NCI-H1417 treated with DMSO at 0.1 percent for 48 hours (cell line): ENCODE measurements around the gene GSN.

Experiments used
- DNase-seq: peaks from one replicate; lab custom pipeline; 2025; lab: John Stamatoyannopoulos, UW

GSN gene

DNA sequence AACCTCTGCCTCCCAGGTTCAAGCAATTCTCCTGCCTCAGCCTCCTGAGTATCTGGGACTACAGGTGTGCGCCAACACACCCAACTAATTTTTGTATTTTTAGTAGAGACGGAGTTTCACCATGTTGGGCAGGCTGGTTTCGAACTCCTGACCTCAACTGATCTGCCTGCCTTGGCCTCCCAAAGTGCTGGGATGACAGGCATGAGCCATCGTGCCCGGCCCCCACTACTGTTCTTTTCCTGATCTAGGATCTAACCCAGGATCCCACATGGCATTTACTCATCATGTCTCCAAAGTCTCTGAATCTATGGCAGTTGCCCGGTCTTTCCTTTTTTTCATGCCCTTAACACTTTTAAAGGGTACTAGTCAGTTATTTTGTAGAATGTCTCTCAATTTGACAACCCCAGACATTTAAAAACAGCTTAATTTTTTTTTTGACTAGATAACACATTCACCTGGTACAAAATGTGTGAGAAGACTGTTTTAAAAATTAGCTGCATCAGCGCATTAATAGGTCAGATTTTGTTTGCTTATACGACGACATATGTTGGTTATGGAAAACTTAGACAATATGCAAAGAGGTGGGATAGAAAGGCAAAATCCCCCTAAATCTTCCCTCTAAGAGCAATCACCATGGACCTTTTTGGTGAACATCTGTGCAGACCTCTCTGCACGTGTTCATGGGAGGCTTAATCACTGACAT is 55.6 kb downstream of the GSN start:
- DNase-seq = no peak

DNA sequence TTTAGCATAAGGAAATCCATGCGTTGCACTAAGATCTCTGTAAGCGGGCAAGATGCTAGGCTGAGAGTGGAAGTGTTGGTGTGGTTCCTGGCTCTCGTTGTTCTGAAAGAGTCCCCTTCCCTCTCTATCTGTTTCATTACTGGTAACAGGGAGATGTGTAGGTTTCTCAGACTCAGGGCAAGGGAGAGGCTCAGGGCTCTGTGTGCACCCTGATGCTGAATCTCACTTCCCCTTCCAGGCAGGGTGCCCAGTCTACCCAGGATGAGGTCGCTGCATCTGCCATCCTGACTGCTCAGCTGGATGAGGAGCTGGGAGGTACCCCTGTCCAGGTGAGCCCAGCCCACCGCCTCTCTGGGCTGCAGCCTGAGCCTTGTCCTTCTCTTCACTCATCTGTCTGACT is 56.4 kb downstream of the GSN start:
- no peak for DNase-seq

DNA sequence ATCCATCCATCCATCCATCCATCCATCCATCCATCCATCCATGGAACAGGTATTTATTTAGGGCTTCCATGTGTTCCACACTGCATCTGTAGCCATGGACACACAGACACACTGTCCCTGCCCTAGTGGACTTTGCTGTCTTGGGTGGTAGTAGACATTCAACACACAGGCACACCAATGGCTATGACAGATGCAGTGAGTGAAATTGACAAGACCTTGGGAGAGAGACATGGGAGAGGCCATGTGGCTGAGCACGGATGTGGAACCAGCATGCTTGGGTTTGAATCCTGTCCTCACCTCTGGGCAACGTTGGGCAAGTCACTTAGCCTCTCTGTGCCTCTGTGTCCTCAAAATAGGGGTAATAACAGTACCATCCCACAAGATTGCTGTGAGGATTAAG is 56.8 kb downstream of the GSN start:
- DNase-seq = no peak

DNA sequence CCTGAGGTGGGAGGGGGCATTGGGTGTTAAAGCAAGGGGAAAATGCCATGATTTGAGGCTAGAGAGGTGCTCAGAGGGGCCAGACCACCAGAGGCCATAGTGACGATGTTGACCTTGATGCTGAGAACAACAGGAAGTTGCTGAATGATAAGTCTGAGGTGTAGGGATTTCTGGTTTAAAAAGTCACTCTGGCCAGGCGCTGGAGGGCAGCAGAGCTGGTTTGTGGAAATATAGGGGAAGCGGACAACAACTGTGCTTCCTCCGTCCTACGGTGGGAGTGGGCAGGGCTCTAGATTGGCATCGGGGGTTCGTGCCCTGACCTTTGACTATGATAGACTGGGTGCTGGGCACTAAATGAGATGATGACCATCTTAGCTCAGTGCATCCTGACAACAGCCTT is 57.4 kb downstream of the GSN start:
- DNase-seq = no peak

DNA sequence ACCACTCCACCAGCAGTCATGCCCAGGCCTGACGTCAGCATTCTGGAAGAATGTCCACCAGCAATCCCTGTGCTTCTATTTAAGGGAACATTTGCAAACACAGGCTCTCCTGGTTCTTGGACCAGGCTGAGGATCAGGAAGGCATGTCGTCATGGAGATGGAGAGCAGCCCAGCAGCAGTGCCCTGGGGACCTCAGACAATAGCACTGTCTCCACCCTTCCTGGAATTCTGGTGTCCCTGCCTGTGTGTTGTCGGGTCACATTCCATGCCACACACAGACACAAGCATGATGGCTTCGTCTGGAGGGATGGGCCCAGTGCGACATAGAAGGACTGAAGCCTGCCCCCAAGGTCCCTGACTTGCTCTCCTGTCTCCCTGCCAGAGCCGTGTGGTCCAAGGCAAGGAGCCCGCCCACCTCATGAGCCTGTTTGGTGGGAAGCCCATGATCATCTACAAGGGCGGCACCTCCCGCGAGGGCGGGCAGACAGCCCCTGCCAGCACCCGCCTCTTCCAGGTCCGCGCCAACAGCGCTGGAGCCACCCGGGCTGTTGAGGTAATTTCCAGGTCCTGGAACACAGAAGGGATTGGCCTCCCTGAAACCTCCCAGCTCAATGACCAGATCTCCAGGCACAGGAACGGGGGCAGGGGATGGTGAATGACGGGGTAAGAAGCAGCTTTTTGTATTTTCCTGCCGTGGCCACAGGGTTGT is 58.3 kb downstream of the GSN start:
- no peak for DNase-seq

DNA sequence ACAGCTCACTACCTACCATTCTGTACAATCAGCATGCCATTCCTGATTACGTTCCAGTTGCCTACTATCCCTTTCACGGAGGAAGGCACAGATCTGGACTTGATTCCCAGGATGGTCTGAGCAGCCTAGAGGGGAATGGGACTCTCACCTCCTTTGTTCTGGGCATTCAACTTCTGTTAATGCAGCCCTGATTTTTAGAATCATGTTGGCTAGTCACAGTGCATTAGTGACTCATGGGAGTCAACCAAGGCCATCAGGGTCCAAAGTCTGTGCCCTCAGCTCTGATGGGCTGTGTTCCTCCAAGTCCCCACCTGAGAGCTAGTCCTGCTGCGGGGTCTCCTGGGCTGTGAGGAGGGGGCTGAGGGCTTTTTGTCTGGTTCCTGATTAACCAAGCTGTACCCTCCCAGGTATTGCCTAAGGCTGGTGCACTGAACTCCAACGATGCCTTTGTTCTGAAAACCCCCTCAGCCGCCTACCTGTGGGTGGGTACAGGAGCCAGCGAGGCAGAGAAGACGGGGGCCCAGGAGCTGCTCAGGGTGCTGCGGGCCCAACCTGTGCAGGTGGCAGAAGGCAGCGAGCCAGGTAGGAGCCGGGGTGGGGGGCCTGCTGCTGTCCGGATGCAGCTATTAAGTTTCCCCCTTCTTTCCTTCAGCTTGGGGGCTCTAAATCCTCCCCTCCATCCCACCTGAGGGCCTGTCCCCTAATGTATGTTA is 59.1 kb downstream of the GSN start:
- DNase-seq = no peak

DNA sequence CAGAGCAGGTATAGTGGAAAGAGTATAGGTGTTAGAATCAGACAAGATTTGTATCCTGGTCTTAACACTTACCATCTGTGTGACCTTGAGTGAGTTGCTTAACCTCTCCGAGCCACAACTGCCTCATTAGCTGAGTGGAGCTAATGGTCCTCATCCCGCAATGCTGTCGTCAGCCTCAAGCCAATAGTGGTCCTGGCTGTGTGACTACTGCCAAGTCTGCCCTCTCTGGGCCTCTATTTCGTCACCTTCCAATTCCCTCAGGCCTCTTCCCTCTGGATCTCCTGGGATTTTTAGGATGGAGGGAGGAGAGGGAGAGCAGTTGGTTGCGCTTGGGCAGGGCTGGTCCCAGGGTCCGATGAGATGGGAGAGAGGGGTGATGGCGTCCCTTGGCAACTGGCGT is 60.5 kb downstream of the GSN start:
- DNase-seq = no peak

DNA sequence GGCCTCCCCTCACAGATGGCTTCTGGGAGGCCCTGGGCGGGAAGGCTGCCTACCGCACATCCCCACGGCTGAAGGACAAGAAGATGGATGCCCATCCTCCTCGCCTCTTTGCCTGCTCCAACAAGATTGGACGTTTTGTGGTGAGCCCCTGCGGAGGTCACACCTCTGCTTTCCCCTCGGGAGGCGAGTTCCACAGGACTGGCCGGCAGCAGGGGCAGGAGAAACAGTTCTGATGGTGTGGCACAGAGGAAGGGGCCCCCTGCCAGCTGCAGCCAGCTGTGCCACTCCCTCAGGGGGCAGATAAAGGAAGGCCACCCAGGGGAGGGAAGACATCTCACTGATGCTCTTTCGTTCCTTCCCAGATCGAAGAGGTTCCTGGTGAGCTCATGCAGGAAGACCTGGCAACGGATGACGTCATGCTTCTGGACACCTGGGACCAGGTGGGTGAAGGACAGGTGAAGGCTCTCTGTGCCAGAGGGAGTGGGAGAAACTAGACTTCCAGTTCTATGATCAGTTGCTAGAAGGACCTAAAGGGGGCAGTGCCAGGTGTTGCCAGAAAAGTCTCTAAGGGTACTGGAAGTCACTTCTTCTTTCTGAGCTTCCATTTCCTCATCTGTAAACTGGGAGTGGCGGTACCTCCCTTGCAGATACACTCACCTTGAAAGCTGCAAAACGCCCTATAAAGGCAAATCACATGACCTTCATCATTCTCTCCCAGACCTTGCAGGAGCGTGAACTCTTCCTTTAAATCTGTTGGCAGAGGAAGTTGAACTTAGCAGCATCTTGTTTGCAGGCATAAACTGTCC is 61.1 kb downstream of the GSN start:
- no peak for DNase-seq

DNA sequence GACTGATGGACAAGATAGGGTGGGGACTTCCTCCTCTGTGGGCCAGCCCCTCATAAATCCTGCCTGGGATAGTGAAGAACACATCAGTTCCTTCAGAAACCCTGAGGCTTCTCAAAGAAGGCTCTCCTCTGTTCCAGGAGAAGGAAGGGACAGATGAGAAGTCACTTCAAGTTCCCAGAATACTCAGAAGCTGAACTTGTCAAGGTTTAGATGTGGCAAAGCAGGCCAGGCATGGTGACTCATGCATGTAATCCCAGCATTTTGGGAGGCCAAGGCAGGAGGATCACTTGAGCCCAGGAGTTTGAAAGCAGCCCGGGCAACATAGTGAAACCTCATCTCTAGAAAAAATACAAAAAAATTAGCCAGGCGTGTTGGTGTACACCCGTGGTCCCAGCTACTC is 63.6 kb downstream of the GSN start:
- DNase-seq = no peak

DNA sequence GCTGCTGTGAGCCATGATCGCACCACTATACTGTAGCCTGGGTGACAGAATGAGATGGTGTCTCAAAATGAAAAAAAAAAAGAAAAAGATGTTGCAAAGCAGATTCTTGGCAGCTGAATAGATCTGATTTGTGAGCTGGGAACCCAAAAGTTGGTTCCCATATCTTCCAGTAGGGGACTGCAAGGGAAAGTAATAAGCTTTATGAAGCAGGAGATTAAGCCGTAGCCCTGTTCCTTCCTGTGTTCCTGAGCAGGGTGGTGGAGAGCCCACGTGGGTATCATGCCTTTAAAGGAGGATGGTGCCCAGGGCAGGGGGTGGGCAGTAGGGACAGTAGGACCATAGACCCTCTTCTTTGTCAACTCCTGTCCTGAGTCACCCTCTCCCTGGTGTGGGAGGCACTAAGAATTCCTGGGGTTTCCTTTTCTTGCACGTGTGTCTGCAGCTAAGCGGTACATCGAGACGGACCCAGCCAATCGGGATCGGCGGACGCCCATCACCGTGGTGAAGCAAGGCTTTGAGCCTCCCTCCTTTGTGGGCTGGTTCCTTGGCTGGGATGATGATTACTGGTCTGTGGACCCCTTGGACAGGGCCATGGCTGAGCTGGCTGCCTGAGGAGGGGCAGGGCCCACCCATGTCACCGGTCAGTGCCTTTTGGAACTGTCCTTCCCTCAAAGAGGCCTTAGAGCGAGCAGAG is 64.2 kb downstream of the GSN start:
- DNase-seq = no peak

DNA sequence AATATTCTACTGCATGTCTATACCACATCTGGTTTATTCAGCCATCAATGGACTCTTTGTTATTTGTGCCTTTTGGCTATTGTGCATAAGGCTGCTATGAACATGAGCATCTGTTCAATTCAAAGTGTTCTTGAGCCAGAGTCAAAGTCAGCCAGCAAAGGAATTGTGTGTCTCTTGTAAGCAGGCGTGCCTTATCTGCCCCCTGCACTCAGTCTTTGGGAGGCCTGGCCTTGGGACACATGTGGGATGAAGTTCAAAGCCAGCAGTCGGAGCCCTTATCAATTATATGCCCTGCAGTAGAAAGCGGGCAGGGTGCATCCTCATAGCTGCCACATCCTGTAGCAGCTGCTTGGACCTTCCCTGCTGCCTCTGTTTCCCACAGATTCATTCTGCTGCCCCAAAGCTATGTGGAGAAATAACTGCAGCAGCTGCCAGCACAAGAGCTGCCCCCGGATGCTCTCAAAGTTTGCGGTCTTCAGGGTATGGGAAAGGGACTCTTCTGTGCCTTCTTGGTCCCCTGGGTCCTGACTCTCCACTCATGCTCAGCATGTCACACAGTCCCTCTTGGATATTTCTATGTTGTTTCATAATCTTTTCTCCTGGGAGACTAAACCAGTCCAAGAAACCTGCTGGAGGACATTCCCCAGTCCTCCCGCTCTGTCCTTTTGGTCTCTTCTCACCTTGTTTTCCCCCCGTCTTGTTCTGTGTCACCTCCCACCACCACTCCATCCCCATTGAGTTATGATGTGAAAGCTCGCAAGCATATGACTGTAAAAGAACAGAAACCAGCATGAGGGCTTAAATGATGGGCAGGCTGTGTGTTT is 66.2 kb downstream of the GSN start:
- no peak for DNase-seq

DNA sequence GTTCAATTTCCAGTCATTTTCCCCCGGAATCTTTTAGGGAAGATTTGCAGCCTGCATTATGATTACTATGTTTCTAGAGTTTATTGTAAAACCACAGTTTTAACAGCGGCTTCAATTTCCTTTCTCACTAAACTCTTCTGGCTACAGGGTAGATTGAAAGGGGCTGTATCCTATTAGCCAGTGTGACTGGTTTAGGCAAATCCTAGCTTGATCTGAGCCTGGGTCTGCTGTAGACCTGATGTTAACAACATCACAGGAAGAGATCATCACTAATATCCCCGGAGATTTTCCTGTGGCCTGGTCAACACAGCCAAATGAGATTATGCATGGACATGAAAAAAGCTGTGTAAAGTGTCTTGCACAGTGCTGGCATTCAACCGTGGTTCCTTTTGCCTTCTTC is 68.7 kb downstream of the GSN start:
- DNase-seq = no peak

DNA sequence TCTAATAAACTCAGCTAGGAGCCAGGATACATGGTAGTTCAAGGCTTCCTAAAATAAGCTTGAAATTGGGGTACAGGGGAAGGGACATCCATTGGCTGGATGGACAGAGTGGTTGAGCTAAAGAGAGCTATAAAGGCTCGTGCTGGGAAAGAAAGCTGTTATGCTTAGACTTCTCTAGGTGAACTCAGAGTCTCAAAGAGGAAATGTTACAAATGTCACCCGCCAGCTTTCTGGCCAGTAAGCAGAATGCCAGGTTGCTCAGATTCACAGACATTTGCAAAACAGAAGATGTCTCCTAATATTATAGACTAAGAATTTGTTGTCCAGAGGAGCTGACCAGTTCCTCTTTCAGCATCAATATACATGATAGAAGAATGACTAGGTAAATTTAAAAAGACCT is 71.5 kb downstream of the GSN start:
- no peak for DNase-seq

DNA sequence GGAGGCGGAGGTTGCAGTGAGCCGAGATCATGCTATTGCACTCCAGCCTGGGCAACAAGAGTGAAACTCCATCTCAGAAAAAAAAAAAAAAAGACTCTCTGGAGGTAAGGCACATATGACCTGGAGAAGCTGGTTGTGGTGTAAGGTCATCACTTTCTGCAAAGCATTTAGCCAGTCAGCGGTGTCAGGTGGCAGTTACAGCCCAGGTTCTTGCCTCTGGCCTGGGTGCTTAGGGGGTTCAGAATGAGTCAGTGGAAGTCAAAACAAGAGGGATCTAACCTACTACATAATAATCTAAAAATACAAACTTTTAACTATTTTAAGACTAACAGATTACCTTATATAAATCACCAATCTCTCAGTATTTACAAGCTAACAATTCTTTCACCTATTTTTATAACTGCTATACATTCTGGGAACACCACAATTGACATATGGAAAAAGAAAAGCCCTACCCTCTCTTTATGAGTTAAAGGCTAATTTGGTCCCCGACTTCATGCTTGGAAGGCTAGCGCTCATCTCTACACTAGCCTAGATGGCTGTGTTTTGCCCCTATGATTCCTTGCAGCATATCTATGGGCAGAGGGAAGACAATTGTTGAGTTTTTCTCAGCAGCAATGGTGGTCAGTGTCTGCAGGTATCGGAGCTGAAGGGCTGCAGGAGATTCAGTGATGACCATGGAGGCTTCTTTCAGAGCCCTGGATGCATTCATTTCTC is 72.9 kb downstream of the GSN start:
- DNase-seq = no peak

DNA sequence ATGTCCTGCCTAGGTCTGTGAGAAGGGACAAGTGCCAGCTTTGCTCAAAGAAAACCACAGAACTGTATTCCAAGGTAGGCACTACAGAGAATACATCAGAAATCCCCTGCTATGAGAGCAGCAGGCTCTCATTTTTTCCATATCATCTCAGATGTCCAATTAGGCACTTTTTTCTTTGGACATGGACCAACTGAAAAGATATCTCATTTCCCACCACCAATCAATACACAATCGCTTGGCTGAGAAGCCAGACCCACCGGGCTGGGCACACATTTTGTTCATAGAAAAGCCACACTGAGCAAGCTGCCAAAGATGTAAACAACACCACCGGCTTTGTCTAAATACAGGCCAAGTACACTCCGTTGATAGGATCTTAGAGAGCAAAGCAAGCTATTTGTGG is 76.2 kb downstream of the GSN start:
- DNase-seq = no peak

DNA sequence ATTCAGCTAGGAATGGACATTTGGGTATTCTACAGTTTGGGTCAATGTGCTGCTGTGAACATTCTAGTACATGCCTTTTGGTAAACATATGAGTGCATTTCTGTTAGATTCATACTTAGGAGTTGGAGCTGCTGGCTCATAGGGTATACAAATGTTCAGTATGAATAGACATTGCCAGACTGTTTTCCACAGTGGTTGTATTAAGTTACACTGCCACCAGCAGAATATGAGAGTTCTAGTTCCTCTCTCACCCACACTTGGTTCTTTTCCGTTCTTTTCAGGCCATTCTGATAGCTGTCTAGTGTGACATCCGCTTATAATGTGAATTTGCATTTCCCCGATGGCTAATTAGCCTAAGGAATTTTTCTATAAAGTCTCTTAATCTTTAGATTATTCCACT is 77.1 kb downstream of the GSN start:
- no peak for DNase-seq

DNA sequence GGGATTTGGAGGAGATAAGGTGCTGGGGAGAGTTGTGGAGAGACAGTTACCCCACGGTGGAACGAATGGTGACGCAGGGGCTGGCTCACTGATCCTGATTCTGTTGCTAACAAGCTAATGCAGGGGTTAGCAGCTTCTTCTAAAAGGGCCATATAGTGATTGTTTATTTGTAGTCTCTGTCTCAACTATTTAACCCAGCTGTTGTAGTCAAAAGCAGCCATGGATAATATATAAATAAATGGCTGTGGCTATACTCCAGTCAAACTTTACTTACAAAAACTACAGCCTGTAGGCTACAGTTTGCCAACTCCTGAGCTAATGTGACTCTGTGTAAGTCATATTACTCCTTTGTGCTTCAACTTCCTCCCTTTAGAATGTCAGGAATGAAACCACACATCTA is 80.3 kb downstream of the GSN start:
- DNase-seq = no peak

DNA sequence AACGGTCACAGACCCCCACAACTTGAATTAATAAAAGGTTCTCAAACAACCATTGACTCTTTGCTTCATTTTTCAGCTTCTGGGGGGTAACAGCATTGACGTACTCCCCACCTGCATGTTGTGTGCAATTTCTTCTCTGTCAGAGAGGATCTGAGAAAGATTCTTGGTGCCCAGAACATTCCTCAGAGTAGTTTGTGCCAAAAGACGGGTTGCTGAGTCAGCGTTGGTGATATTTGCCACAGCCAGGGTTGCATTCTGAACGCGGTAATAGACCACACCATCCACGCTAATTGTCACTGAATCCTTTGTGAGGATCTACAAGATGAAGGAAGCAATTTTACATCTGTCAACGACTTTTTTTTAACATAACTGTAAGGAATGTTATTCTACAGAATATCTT is 81.0 kb downstream of the GSN start:
- no peak for DNase-seq

DNA sequence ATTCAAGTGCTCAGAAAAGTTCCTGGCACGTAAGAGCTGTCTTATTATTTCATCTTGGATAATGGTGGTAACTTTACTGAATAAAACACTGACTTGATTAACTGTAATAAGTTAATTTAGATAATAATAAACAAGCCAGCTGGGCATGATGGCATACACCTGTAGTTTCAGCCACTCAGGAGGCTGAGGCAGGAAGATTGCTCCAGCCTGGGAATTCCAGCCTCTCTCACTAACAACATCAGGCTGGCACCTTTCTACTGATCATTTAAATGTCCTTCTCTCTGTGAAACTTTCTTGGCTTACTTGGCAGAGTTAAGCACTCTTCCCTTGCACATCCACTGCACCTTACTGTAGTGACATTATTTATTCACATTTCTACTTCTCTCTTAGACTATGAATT is 82.1 kb downstream of the GSN start:
- DNase-seq = no peak

DNA sequence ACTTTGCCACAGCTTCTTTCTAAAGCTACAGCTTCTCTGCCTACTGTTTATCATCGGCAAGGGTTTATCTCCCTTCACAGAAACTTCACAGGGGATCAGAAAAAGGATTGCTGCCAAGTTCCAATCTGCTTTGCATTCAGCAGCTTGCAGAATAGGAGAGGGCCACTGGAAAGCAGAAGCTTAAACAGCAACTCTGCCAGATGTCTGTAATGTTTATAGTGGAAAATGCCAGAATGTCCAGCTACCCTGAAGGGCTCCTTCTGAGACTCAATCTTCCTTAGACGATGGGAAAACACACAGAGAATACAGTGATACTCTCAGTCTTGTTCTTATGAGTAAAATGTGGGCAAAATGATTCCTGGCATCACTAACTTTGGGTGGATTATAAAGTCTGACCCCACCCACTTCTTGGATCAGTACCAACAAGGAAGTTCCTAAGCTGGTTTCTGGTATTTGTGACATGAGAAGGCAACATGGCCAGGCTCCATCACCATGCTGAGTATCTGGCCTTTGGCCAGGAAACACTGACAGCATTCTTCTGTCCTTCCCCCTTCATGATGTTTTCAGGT is 83.1 kb downstream of the GSN start:
- DNase-seq = no peak
